Right lobe of liver (tissue), 6 donors: Measurements from ENCODE around the gene PCYT1A. TPM values are rescaled to one million over a fixed set of nuclear protein-coding genes. Genes with fewer than 3 reads are reported as not detected.

Experiments used
- ATAC-seq, 4 donors: fragments of 200-7000 bp; cut with Tn5 transposase; one replicate each; pipeline ENCODE4 v1.9.1; 2020; ENCODE audit warnings: mild to moderate bottlenecking in 4 of 4, moderate library complexity in 4 of 4
- DNase-seq, 3 donors: peaks; one replicate each; pipeline ENCODE4 v3.0.0-alpha.2; 2020
- H3K27ac ChIP-seq, 3 donors: fragments of 200-600 bp; one replicate each; pipeline ENCODE4 v1.8.0; 2022
- H3K27me3 ChIP-seq, 2 donors: fragments of 200-600 bp; one replicate each; pipeline ENCODE4 v1.8.0; 2022
- H3K36me3 ChIP-seq, 4 donors: fragments of 200-600 bp; sonication (generic) in 1 of 4; one replicate each; pipeline versions ENCODE4 v1.5.1 to v1.8.0; 2017 to 2022; ENCODE audit warnings: control low read depth in 1 of 4
- H3K4me1 ChIP-seq, 4 donors: fragments of 200-600 bp; sonication (generic) in 1 of 4; one replicate each; pipeline versions ENCODE4 v1.5.1 to v1.8.0; 2017 to 2022; ENCODE audit warnings: control low read depth in 1 of 4
- H3K4me3 ChIP-seq, 3 donors: fragments of 200-600 bp; one replicate each; pipeline ENCODE4 v1.8.0; 2022
- H3K9me3 ChIP-seq, 4 donors: fragments of 200-600 bp; sonication (generic) in 1 of 4; one replicate each; pipeline versions ENCODE4 v1.5.1 to v1.8.0; 2017 to 2022; ENCODE audit warnings: control low read depth in 1 of 4
- POLR2A ChIP-seq: fragments of 450-650 bp; IDR thresholded peaks from one replicate; pipeline ENCODE4 v1.6.1; 2017; ENCODE audit warnings: antibody characterized with exemption, mild to moderate bottlenecking
- WGBS: methylation state at CpG from one replicate; pipeline ENCODE4 v1.1.6; 2018; ENCODE audit warnings: low coverage, low lambda C conversion rate; ENCODE audit not compliant: insufficient coverage; ENCODE audit errors: missing lambda C conversion rate; 5-methylcytosine and 5-hydroxymethylcytosine counted together
- intact Hi-C, 2 donors: fragments of 100-400 bp; cut with DNase I; formaldehyde crosslinking; loops; one replicate each; pipeline versions ENCODE4 v1.11.2 to v1.14.1; 2022
- total RNA-seq, 6 experiments: library from RNA; depleted of rRNA in 2 of 6; stranded (reverse); fragments of >200 nt in 2 of 6; fragmentation: NEBNext Ultra II Directional in 3 of 6; extraction: Animal tissue kit (Norgen Biotek cat#: 25700) in 3 of 6; gene quantifications; one replicate each; pipeline versions ENCODE4 v1.1.0 to v1.2.4, GENCODE V29; 2016 to 2023
- TF ChIP-seq, protein P1 (sequence below), 4 donors: fragments of 200-600 bp in 3 of 4; fragments of 450-650 bp in 1 of 4; IDR thresholded peaks; one replicate each; pipeline versions ENCODE4 v1.5.1 to v1.8.0; 2016 to 2022; ENCODE audit warnings: antibody characterized with exemption in 4 of 4, mild to moderate bottlenecking in 2 of 4
- donor health status: DM: no; HTN: yes; CAD: no.
- donor health status: DM: no; HTN: no; CAD: no.
- donor health status: DM: no; HTN: no; CAD: no.
- donor health status: DM: no; HTN: yes; CAD: no.
- donor health status: DM: no; HTN: yes; CAD: no.

PCYT1A gene
- total RNA-seq, 6 experiments from 2014 or later: 20.8 to 43.2 (median 28.8) TPM

- Histone ChIP-seq H3K27me3 (no peaks in the 10 kb centered on the region), H3K9me3 (no peaks in the 10 kb centered on the region), H3K4me3 (no peak overlapping the region), H3K36me3 (peaks cover 0 to 24% (median 7%) of the 10 kb centered on the region in 4 donors), H3K4me1 (peaks cover 0 to 19% (median 3%) of the 10 kb centered on the region in 4 donors), H3K27ac (no peak overlapping the region)
- intact Hi-C loops: no loop called here
- WGBS: 81% methylated on average over 19 of the region's 19 CpGs
- ATAC-seq (no peak), DNase-seq (no peak)
- TF ChIP-seq, protein P1, sequence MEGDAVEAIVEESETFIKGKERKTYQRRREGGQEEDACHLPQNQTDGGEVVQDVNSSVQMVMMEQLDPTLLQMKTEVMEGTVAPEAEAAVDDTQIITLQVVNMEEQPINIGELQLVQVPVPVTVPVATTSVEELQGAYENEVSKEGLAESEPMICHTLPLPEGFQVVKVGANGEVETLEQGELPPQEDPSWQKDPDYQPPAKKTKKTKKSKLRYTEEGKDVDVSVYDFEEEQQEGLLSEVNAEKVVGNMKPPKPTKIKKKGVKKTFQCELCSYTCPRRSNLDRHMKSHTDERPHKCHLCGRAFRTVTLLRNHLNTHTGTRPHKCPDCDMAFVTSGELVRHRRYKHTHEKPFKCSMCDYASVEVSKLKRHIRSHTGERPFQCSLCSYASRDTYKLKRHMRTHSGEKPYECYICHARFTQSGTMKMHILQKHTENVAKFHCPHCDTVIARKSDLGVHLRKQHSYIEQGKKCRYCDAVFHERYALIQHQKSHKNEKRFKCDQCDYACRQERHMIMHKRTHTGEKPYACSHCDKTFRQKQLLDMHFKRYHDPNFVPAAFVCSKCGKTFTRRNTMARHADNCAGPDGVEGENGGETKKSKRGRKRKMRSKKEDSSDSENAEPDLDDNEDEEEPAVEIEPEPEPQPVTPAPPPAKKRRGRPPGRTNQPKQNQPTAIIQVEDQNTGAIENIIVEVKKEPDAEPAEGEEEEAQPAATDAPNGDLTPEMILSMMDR (IDR thresholded peaks at IDR 0.05): no peak
- TF ChIP-seq POLR2A: no peak
Observed at GRCh38 chr3:196222876-196223595, 64.5 kb downstream of the PCYT1A start.

DNA sequence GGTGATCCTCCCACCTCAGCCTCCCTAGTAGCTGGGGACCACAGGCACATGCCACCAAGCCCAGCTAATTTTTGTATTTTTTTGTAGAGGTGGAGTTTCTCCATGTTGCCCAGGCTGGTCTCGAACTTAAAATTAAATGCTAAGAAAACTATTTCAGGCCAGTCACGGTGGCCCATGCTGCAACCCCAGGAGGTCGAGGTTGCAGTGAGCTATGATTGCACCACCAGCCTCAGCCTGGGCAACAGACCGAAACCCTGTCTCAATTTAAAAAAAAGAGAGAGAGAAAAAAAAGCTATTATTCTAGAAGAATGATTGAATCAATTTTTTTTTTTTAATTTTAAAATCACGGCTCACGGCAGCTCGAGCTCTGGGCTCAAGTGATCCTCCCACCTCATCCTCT, 66.5 kb downstream of the PCYT1A start:
- Histone ChIP-seq H3K27me3 (no peaks in the 10 kb centered on the region), H3K4me1 (peaks cover 0 to 29% (median 9%) of the 10 kb centered on the region in 4 donors), H3K36me3 (peaks cover 0 to 24% (median 4%) of the 10 kb centered on the region in 4 donors), H3K4me3 (no peak overlapping the region), H3K27ac (no peak overlapping the region), H3K9me3 (no peaks in the 10 kb centered on the region)
- DNase-seq: no peak
- WGBS: 60% methylated on average over 7 of the region's 7 CpGs
- ATAC-seq: no peak
- intact Hi-C loops: no loop called here
- TF ChIP-seq POLR2A: no peak
- TF ChIP-seq, protein P1 (IDR thresholded peaks at IDR 0.05): no peak

- Histone ChIP-seq H3K4me1 (peaks cover 0 to 33% (median 11%) of the 10 kb centered on the region in 4 donors), H3K9me3 (no peaks in the 10 kb centered on the region), H3K27ac (no peak overlapping the region), H3K27me3 (no peaks in the 10 kb centered on the region), H3K4me3 (no peak overlapping the region), H3K36me3 (peaks cover 0 to 20% (median 4%) of the 10 kb centered on the region in 4 donors)
- ATAC-seq (peak in 1 of 4 donors; percentile 3), DNase-seq (no peak)
- intact Hi-C loops: no loop called here
- 63% methylated on average over 8 of the region's 10 CpGs for WGBS
- TF ChIP-seq, protein P1 (IDR thresholded peaks at IDR 0.05): no peak
- TF ChIP-seq POLR2A: no peak
Observed at GRCh38 chr3:196220587-196220986, 66.9 kb downstream of the PCYT1A start.

DNA sequence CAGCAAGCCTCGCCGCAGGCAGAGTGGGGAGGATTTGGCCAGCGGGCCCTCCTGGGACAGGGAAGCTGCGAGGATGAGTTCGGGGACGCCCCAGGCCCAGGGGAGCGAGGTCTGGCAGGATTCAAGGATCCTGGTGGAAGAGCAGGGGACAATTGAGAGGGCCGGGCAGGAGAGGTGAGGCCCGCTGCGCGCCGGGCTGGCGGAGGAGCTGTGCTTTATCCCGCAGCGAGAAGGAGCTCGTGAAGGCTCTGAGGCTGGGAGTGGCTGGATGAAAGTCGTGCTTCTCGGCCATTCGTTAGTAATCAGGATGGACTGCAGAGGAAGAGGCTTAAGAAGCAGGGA, 67.6 kb downstream of the PCYT1A start:
- no peak overlapping the region for H3K4me3 ChIP-seq
- no peak for ATAC-seq
- H3K4me1 ChIP-seq: peaks cover 0 to 39% (median 14%) of the 10 kb centered on the region in 4 donors
- peak in 1 of 3 donors; percentile 37 for DNase-seq
- intact Hi-C loops: no loop called here
- no peaks in the 10 kb centered on the region for H3K27me3 ChIP-seq
- 73% methylated on average over 7 of the region's 19 CpGs for WGBS
- peak overlapping the region in 1 of 3 donors; percentile 35 for H3K27ac ChIP-seq
- peaks cover 0 to 15% (median 4%) of the 10 kb centered on the region in 4 donors for H3K36me3 ChIP-seq
- TF ChIP-seq, protein P1 (IDR thresholded peaks at IDR 0.05): no peak
- no peak for TF ChIP-seq POLR2A
- no peaks in the 10 kb centered on the region for H3K9me3 ChIP-seq
